Lower leg skin (tissue), 4 donors: ENCODE measurements around the gene THSD4. TPM values are rescaled to one million over a fixed set of nuclear protein-coding genes. Genes with fewer than 3 reads are reported as not detected.

Source experiments
- DNase-seq, 2 donors: peaks; one replicate each; pipeline ENCODE4 v3.0.0-alpha.2; 2019; ENCODE audit warnings: low spot score in 2 of 2
- H3K4me3 ChIP-seq: fragments of 200-600 bp; sonication (generic); 2 replicates; pipeline ENCODE4 v1.5.1; 2017; ENCODE audit warnings: mild to moderate bottlenecking, low read depth; ENCODE audit not compliant: poor library complexity, severe bottlenecking
- CTCF ChIP-seq, 3 donors: fragments of 450-650 bp; IDR thresholded peaks; one replicate each; pipeline ENCODE4 v1.5.1; 2016; ENCODE audit warnings: antibody characterized with exemption in 3 of 3, mild to moderate bottlenecking in 3 of 3, moderate library complexity in 2 of 3
- POLR2A ChIP-seq, 2 donors: fragments of 450-650 bp; IDR thresholded peaks; one replicate each; pipeline ENCODE4 v1.6.1; 2016 to 2017; ENCODE audit warnings: antibody characterized with exemption in 2 of 2, mild to moderate bottlenecking in 1 of 2, moderate library complexity in 1 of 2
- WGBS, 2 donors: methylation state at CpG; one replicate each; pipeline ENCODE4 v1.1.5; 2018; 5-methylcytosine and 5-hydroxymethylcytosine counted together
- intact Hi-C: fragments of 100-400 bp; cut with DNase I; formaldehyde crosslinking; loops from one replicate; pipeline ENCODE4 v1.15.0; 2023; ENCODE audit warnings: low total_unique reads
- total RNA-seq, 4 donors: library from RNA; depleted of rRNA; stranded (reverse); fragments of >200 nt; gene quantifications; one replicate each; pipeline ENCODE4 v1.1.0, GENCODE V29; 2016

THSD4 gene
- total RNA-seq, 4 donors from 2014 or later, result 9.3 to 39.2 (median 32.8) TPM

- intact Hi-C loops, result no loop called here
These were observed 30.4 kb downstream of the THSD4 start for GRCh38 chr15:71145648-71146047.

DNA sequence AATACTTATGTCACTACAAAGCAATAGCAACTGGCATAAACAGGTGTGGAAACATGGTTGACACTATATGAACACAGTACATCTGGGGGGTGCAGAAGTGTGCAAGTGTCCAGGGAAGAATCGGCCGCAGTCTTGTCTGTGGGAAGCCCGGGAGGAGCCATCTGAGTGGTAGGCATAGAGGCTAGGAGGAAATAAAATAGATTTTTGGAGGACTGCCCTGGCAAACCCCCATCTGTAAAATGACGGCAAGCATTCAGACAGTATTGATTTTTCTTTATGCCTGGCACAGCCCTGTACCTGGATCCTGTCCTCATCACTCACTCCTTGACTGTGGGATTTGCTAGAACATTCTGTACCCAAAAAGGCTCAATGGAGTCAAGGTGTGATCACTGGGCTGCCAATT lies 31.3 kb downstream of the THSD4 start:
- no peak overlapping the region for H3K4me3 ChIP-seq
- intact Hi-C loops, result no loop called here
- TF ChIP-seq POLR2A (IDR thresholded peaks at IDR 0.05), result no peak
- TF ChIP-seq CTCF (IDR thresholded peaks at IDR 0.05), result no peak
- WGBS, 2 donors, result 67 to 69% methylated on average over 4 of the region's 4 CpGs
- DNase-seq, result no peak

More at GRCh38 chr15:71145648-71146047, 30.4 kb downstream of the THSD4 start:
- no peak for DNase-seq
- WGBS, 2 donors, result 75 to 84% methylated on average over 2 of the region's 2 CpGs
- H3K4me3 ChIP-seq, result no peak overlapping the region
- TF ChIP-seq CTCF (IDR thresholded peaks at IDR 0.05) (no peak), POLR2A (IDR thresholded peaks at IDR 0.05) (no peak)

GRCh38 chr15:71148048-71148447 lies 32.8 kb downstream of the THSD4 start:
- no peak for DNase-seq
- no peak for TF ChIP-seq POLR2A (IDR thresholded peaks at IDR 0.05)
- TF ChIP-seq CTCF (IDR thresholded peaks at IDR 0.05), result no peak
- H3K4me3 ChIP-seq, result no peak overlapping the region
- intact Hi-C loops, result no loop called here
- WGBS, 2 donors, result 96 to 97% methylated on average over 6 of the region's 6 CpGs

- H3K4me3 ChIP-seq, result no peak overlapping the region
- DNase-seq, result no peak
- 60 to 63% methylated on average over 7 of the region's 7 CpGs for WGBS, 2 donors
- intact Hi-C loops, result no loop called here
- TF ChIP-seq CTCF (IDR thresholded peaks at IDR 0.05) (no peak), POLR2A (IDR thresholded peaks at IDR 0.05) (no peak)
These were observed 34.6 kb downstream of the THSD4 start for GRCh38 chr15:71149646-71150557.

DNA sequence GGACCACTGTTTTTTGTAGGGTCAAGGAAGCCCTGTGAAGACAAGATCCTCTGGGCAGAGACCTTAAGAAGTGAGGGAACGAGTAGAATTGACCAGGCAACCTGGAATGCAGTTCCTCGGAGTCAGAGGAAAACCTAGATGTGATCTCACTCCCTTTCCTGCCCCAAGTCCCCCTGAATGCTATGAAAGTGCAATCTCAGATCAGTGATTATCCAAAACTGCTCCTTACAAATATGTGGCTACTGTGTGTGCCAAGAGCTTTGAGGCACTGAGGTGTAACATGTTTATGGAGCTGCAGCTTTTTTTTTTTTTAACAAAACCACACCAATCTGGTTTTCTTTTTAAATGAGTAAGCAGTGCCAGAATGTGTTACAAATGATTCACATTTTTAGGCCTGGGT lies 35.8 kb downstream of the THSD4 start:
- 49 to 51% methylated on average over 2 of the region's 2 CpGs for whole genome bisulfite sequencing, 2 donors
- TF ChIP-seq POLR2A (IDR thresholded peaks at IDR 0.05), result no peak
- TF ChIP-seq CTCF (IDR thresholded peaks at IDR 0.05), result no peak
- intact Hi-C loops, result no loop called here

More for the DNA sequence above, 35.8 kb downstream of the THSD4 start:
- DNase-seq, result no peak
- H3K4me3 ChIP-seq, result no peak overlapping the region
